Cardiac muscle cell (in vitro differentiated cells and primary cell): ENCODE measurements around the gene SLC35G6. TPM values are rescaled to one million over a fixed set of nuclear protein-coding genes. Genes with fewer than 3 reads are reported as not detected.

Experiments used
- DNase-seq, 2 donors: peaks; one replicate each; pipeline versions ENCODE4 v3.0.0 to v3.0.0-alpha.2; 2010 to 2017; ENCODE audit warnings: low read depth in 1 of 2, low spot score in 1 of 2
- H3K27ac ChIP-seq: fragments of 200-600 bp; sonication (generic); 2 replicates; pipeline ENCODE4 v1.5.1; 2016
- H3K27me3 ChIP-seq: fragments of 200-600 bp; sonication (generic); 2 replicates; pipeline ENCODE4 v1.6.0; 2016; ENCODE audit warnings: control low read depth
- H3K36me3 ChIP-seq: fragments of 200-600 bp; sonication (generic); 2 replicates; pipeline ENCODE4 v1.5.1; 2016; ENCODE audit warnings: control low read depth
- H3K4me1 ChIP-seq: fragments of 200-600 bp; sonication (generic); 2 replicates; pipeline ENCODE4 v1.8.1; 2017; ENCODE audit warnings: low read depth, mild to moderate bottlenecking, mixed run types
- H3K4me3 ChIP-seq: fragments of 200-600 bp; sonication (generic); 2 replicates; pipeline ENCODE4 v1.5.1; 2016; ENCODE audit warnings: mild to moderate bottlenecking
- H3K9me3 ChIP-seq: fragments of 200-600 bp; sonication (generic); 2 replicates; pipeline ENCODE4 v1.5.1; 2017; ENCODE audit warnings: low read depth, mild to moderate bottlenecking, control low read depth
- CTCF ChIP-seq: IDR thresholded peaks from 2 replicates; pipeline ENCODE4 v1.5.1; 2012; ENCODE audit warnings: low read depth, mild to moderate bottlenecking, low read length
- polyA plus RNA-seq: library from polyadenylated mRNA; unstranded; fragments of >200 nt; fragmentation: Nextera tagmentation; extraction: Ambion mirVana; gene quantifications from 2 replicates; pipeline ENCODE4 v1.2.1, GENCODE V29; 2016
- total RNA-seq: library from RNA; depleted of rRNA; stranded (reverse); fragments of >200 nt; gene quantifications from 2 replicates; pipeline ENCODE4 v1.2.3, GENCODE V29; 2016

The SLC35G6 gene
- total and polyA plus RNA-seq, 2 experiments from 2014 or later: 1.9 TPM; not detected in 1

GRCh38 chr17:7508145-7508544 lies 26.9 kb downstream of the SLC35G6 start:
- no peak for DNase-seq
- Histone ChIP-seq H3K36me3 (peaks cover 68% of the 10 kb centered on the region), H3K27me3 (no peaks in the 10 kb centered on the region), H3K9me3 (no peaks in the 10 kb centered on the region), H3K27ac (no peak overlapping the region), H3K4me1 (no peaks in the 10 kb centered on the region), H3K4me3 (no peak overlapping the region)
- TF ChIP-seq CTCF: no peak

- no peak for DNase-seq
- no peaks in the 10 kb centered on the region for H3K27me3 ChIP-seq
- H3K4me3 ChIP-seq: no peak overlapping the region
- H3K36me3 ChIP-seq: peaks cover 68% of the 10 kb centered on the region
- TF ChIP-seq CTCF: no peak
- H3K9me3 ChIP-seq: no peaks in the 10 kb centered on the region
- H3K27ac ChIP-seq: no peak overlapping the region
- no peaks in the 10 kb centered on the region for H3K4me1 ChIP-seq
Measured at GRCh38 chr17:7508846-7509245, 27.6 kb downstream of the SLC35G6 start.

GRCh38 chr17:7509937-7510336 lies 28.7 kb downstream of the SLC35G6 start:
- no peak for TF ChIP-seq CTCF
- DNase-seq: no peak
- Histone ChIP-seq H3K9me3 (no peaks in the 10 kb centered on the region), H3K36me3 (peaks cover 73% of the 10 kb centered on the region), H3K27ac (no peak overlapping the region), H3K4me1 (no peaks in the 10 kb centered on the region), H3K4me3 (no peak overlapping the region), H3K27me3 (no peaks in the 10 kb centered on the region)

- H3K4me1 ChIP-seq: no peaks in the 10 kb centered on the region
- no peaks in the 10 kb centered on the region for H3K27me3 ChIP-seq
- H3K27ac ChIP-seq: no peak overlapping the region
- H3K9me3 ChIP-seq: no peaks in the 10 kb centered on the region
- DNase-seq: no peak
- TF ChIP-seq CTCF: no peak
- H3K4me3 ChIP-seq: no peak overlapping the region
- H3K36me3 ChIP-seq: peaks cover 66% of the 10 kb centered on the region
Measured at GRCh38 chr17:7511108-7511507, 29.9 kb downstream of the SLC35G6 start.

- no peak for DNase-seq
- H3K36me3 ChIP-seq: peaks cover 57% of the 10 kb centered on the region
Measured at GRCh38 chr17:7512105-7512504, 30.9 kb downstream of the SLC35G6 start.

More at GRCh38 chr17:7512105-7512504, 30.9 kb downstream of the SLC35G6 start:
- H3K27me3 ChIP-seq: no peaks in the 10 kb centered on the region
- H3K27ac ChIP-seq: no peak overlapping the region
- no peaks in the 10 kb centered on the region for H3K9me3 ChIP-seq
- no peak overlapping the region for H3K4me3 ChIP-seq
- H3K4me1 ChIP-seq: no peaks in the 10 kb centered on the region
- TF ChIP-seq CTCF: no peak
